ENCODE measurements around the gene DGLUCY.
"Not testable (repeated sequence)": the region's sequence is repeated elsewhere in the genome, so short reads cannot be mapped to it uniquely, and the experiment has no call there.

The DGLUCY gene

GRCh38 chr14:91238661-91239060 is 124.8 kb downstream of the DGLUCY start:
- DNase-seq = no peak

DNA sequence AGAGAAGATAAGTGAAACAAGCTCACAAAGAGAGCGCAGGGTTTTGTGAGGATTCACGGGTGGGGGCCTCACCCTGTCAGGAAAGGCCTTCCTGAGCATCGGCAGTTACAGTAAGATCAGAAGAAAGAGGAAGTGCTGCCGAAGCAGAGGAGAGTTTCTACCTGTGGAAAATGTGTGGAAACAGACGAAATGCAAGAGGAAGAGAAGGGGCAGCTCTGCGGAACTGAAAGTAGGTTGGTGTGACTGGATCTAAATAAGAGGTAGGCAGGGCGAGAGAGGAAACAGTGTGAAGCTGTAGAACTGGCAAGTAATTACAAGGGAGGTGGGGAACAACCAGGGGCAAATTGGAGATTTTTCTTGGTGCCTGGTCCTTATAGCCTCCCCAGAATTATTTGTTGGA is 128.0 kb downstream of the DGLUCY start:
- DNase-seq = no peak

- DNase-seq = no peak
Measured at GRCh38 chr14:91242635-91243034, 128.8 kb downstream of the DGLUCY start.

DNA sequence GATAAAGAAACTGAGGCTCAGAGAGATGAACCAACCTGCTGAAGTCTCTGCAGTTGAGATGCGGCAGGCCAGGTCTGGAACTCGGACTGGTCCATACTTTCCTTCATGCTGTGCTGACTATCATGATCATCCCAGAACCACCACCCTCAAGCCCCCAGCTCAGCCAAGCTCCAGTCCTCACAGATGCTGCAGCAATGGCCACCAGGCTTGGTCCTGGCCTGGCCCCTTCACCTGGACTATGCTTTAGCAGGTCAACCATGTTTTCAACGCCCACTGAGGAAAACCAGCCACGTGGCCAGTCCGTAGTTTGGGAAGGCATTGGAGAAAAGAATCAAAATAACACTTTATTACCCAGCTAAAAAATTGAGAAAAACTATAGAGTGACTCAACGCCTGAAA is 129.2 kb downstream of the DGLUCY start:
- DNase-seq = no peak

GRCh38 chr14:91244501-91244901 is 130.6 kb downstream of the DGLUCY start, which contains the start of gene GPR68:
Gene GPR68 (minus strand): TSS chr14:91244704. CDS start chr14:91235050, 9,654 bp downstream.
- DNase-seq = peak; percentile 55

DNA sequence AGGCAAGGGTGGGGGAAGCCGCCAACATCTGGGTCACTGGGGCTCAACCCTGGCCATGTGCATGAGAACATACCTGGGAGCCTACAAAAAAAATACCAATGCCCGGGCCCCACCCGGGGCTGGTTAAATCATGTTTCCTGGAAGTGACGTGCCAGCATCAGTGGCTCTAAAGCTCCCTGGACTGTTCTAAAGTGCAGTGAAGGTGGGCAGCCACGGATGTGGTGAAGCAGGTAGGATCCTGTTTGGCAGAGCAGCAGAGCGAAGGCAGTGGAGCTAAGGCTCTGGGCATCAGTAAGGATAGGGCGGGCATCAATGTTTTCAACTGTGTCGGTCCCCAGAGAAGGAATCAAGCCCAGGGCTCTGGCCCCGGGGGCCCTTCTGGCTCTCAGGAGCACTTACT is 131.2 kb downstream of the DGLUCY start:
- DNase-seq = peak; percentile 69

GRCh38 chr14:91245616-91246015 is 131.7 kb downstream of the DGLUCY start:
- not testable (repeated sequence) for DNase-seq

DNA sequence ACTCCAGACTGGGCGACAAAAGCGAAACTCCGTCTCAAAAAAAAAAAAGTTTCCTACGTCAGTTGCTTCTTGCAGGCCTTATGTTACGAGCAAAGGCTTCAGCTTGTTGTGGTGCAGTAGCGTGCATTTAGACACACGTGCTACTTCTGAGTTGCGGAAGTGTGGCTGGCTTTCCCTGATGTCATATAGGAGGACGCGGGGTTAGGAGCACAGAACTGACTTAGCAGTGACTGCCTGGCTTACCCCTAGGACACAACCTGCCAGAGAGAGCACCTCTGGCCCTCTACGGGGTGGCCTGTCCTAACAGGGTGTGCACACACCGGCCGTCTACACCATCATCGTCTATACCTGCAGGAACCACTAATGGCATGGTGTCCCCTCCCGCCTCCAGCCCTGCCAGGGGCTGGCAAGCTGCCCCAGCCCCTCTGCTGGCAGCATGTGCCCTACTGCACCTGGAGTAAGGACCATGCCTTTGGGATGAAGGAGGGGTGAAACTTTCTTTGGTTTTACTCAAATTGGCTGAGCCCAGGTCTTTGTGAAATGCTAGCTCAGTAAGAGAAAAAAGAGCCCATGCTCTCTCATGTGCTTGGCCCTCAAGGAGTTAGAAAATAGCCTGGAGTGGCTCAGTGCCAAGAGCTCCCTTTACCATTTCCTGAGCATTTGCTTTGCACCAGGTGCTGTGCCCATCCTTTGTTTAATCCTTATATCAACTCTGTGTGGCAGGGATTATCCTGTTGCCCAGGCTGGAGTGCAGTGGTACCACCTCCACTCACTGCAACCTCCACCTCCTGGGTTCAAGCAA is 132.4 kb downstream of the DGLUCY start:
- DNase-seq = peak; percentile 62

DNA sequence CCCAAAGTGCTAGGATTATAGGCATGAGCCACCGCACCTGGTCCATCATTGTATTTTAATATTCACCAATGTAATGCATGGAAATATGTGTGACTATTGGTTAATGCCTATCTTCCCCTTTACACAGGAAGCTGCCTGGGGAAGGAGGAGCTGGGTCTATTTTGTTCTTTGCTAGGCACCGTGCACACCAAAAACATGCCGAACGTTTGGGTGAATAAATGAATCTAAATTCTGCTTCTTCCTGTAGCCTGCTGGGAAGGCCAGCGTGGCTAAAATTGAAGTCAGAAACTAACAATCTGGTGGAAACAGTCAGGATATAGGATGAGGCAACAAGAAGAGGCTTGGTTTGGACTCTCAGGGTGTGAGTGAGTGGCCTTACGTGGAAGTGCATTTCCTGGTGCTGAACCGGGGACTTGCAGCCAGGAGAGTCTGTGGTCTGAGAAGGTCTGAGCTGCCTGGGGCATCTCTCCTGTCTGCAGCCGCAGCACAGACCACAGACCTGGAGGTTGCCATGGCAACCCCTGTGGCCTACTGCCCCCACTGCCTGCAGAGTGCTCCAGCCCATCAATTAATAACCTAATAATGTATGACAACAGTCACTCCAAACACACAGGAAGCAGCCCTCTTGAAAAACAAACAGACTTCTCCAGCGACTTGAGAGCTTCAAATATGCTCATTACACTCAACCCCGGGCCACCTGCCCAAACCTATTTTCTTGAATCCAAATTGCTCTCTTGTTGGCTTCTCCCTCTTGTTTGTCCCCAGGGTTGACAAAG is 136.2 kb downstream of the DGLUCY start:
- peak; percentile 59 for DNase-seq

DNA sequence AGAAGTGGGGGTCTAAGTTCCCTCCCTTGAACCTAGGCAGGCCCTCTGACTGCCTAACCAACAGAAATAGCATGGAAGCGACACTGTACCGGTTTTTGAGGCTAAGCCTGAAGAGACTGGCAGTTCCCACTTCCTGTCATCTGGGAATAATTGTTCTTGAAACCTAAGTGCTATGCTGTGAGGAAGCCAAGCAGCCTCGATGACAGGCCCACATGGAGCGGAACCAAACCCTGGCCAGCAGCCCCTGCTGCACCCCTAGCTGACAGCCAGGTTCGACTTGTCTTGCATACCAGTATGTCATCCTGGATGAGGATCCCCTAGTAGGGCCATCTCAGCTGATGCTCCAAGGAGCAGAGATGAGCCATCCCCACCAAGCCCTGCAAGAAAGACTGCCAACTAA is 137.0 kb downstream of the DGLUCY start:
- no peak for DNase-seq

DNA sequence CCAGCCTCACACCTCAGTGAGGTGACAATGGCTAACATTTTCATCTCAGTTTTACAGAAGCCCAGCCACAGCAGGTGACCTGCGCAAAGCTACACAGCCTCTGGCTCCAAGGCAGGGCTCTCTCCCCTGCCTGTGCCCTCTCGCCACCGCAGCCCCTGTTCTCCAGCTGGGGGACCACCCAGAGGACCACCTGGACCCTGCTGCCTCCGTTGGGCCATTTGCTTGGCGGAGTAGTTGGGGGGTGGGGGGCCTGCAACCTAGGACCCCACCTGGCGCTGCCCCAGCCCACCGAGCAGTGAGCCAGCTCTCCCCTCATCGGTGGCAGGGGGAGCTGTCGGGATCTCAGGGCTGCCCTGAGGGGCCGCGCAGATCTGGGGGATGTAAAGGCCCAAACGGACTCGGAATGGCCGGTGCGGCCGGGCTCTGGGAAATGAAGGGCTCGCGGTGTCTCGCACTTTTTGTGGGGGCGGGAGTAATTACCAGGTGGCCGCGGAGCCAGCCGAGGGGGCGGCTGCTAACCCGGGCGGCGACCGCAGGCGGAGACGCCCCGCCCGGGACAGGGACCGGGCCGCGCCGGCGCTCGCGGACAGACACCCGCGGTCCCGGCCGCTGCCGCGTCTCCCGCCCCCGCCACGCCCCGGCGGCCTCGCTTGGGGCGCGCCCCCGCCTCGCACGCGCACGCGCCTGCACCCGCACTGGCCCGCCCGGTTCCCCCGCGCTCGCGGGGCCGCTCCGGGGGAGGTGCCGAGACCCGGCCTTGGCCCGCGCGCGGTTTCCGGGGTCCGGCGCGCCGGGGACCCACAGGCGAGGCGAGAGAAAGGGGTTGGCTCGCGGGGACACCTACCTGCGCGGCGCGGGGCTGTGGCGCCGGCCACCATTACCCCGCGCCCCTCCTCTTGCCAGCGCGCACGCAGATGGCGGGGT is 139.3 kb downstream of the DGLUCY start:
- DNase-seq = peak; percentile 67

GRCh38 chr14:91253795-91254323 is 140.0 kb downstream of the DGLUCY start:
- DNase-seq = no peak

DNA sequence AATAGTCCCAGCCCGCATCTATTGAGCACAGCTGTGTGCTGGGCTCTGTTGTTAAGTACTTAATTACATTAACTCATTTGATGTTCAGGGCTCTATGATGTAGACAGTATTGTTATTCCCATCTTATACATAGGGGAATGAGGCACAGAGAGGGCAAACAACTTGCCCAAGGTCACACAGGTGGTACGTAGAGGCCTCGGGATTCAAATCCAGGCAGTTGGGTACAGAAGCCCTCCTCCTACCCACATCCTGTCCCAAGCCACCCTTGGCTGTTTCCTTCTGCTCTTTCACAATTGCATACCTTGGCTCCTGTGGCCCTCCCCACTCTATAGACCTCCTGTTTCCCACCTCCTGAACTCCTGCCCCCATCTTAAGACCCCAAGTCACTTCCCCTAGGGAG is 140.6 kb downstream of the DGLUCY start:
- no peak for DNase-seq

GRCh38 chr14:91255026-91255695 is 141.3 kb downstream of the DGLUCY start:
- no peak for DNase-seq

DNA sequence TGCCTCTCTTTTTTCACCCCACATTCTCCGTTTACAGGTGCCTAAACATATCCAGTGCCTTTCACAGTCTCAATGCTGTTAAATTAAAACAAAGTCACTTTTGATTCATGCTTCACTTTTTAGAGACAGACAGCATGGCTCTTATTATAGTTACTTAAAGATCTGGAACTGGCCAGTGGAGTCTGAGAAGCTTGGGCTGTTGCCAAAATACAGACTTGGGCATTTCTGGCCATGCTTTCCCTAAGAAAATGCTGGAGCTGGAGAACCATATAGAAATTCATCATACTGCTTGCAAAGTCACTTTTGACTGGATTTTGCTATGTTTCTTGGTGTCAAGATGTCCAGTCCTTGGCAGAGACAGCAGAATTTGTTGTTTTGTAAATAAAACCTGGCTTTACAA is 142.8 kb downstream of the DGLUCY start:
- DNase-seq = no peak

DNA sequence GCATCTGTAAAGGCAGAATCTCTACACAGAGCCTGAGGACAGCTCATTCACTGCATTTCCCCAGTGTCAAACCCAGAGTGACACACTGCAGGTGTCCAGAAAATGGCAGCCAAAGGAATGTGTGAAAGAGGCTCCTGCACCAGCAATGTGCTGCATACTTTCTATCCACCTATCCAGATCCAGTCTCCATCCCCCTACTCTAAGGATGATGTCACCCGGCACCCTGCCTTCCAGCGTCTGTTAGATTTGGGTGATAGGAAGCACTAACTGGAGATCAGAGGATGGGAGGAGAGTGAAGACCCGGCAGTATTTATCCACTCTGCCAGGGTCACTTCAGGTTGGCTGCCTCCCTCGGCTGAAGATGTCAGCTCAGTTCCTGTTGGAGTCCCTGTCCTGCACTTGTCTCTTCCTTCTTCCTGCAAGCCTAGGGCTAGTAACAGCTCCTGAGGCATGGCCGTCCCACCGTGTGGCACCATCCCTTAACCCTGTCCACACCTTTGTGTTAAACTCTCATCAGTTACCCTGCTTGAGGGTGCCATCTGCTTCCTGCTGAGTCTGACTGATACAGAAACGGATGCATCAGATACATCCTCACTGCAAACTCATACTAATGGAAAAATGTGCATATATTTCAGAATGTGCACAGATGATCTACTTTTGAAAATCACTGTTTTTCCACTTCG is 143.6 kb downstream of the DGLUCY start:
- DNase-seq = no peak

DNA sequence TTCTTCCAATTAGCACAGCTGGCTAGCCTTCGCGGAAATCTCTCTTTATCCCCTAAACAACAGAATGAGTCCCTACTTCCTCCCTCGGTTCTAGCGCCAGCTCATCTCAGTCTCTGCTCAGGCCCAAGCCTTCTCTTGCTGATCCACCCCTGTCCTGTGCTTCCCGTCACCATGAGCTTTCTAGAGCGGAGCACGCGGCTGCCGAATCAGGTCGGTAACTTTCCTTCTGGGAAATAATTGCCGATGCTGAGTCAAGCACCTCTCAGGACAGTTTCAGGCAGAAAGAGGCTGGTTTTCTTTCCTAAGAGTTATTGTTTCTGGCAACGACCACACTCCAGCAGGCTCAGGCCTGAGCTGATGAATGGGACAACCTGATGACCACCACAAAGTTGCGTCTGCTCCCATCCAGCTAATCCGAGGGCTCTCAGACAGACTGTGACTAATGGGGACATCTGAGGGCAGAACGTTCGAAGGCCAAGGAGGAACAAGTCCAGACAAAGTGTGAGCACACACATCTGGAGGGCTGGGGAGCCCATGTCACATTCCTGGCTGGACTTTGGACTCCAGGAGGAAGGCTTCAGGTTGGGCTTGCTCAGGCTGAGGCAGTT is 144.2 kb downstream of the DGLUCY start:
- DNase-seq = no peak

GRCh38 chr14:91258876-91259275 is 145.0 kb downstream of the DGLUCY start:
- no peak for DNase-seq

GRCh38 chr14:91261115-91261514 is 147.2 kb downstream of the DGLUCY start:
- DNase-seq = no peak

GRCh38 chr14:91261986-91262549 is 148.2 kb downstream of the DGLUCY start:
- no peak for DNase-seq

DNA sequence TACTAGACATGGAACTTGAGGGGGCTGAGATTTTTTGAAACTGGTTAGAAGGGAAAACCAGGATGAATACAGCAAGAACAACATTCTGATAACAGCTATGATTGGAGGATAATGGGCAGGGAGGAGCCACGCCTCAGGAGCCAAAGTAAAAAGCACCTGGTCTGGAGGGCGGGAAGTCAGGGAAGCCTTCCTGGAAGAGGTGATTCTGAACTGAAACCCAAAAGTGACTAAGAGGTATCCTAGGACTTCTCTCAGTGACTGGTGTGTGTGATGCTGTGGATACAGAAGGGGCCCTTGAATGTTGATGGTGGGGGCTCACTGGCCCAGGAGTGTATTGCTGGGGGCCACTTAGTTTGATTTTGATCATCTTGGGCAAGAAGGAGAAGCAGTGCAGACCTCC is 149.5 kb downstream of the DGLUCY start:
- no peak for DNase-seq

Data from activated CD4-positive, CD25-positive, alpha-beta regulatory T cell treated with anti-CD3 and anti-CD28 coated beads, Interleukin-2, amount 50 U/mL, for 72 hours (primary cell).